ENCODE results near the gene INTS2. TPM values are rescaled to one million over a fixed set of nuclear protein-coding genes. Genes with fewer than 3 reads are reported as not detected.
"Not testable (repeated sequence)": the region's sequence is repeated elsewhere in the genome, so short reads cannot be mapped to it uniquely, and the experiment has no call there.

The INTS2 gene
- total RNA-seq, 2 donors from 2014 or later: 11.8 to 13.2 TPM

DNA sequence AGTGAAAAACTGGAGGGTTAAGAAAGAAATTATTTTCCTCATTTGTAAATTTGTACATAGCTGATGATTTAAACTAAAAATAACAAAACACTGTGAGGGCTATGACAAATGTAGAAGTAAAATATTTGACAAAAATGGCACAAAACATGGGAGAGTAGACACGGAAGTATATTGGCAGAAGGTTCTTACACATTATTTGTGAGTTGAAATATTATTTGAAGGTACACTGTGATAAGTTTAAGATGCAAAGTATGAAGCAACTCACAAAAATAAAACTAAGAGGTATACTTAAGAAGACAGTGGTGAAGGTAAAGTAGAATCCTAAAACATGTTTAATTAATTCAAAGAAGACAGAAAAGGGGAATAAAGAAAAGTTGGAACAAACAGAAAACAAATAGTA, 99.1 kb downstream of the INTS2 start:
- intact Hi-C loops (cut with DNase I): no loop called here
- no peak for DNase-seq (ENCODE audit: low spot score)

DNA sequence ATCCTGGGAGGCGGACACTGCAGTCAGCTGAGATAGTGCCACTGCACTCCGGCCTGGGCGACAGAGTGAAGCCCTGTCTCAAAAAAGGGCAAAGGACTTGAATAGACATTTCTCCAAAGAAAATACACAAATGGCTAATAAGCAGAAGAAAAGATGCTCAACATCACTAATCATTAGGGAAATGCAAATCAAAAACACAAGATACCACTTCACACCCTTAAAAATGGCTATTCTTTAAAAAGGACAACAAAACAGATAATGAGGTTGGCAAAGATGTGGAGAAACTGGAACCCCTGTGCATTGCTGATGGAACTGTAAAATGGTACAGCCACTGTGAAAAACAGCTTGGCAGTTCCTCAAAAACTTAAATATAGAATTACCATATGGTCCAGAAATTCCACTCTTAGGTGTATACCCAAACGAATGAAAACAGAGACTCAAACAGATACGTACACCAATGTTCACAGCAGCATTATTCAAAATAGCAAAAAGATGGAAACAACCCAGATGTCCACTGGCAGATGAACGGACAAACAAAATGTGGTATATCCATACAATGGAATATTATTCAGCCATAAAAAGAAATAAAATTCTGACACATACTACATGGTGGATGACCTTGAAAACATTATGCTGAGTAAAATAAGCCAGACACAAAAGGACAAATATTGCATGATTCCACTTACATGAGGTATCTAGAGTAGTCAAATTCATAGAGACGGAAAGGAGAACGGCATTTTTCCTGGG, 100.0 kb downstream of the INTS2 start:
- DNase-seq (ENCODE audit: low spot score): no peak
- intact Hi-C loops (cut with DNase I): no loop called here

DNA sequence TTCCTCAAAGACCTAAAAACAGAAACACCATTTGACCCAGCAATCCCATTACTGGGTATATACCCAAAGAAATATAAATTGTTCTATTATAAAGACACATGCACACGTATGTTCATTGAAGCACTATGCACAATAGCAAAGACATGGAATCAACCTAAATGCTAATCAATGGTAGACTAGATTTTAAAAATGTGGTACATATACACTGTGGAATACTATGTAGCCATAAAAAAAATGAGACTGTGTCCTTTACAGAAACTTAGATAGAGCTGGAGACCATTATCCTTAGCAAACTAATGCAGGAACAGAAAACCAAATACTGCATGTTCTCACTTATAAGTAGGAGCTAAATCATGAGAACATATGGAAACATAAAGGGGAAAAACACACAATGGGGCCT, 100.9 kb downstream of the INTS2 start:
- DNase-seq (ENCODE audit: low spot score); intact Hi-C loops (cut with DNase I): not testable (repeated sequence)

DNA sequence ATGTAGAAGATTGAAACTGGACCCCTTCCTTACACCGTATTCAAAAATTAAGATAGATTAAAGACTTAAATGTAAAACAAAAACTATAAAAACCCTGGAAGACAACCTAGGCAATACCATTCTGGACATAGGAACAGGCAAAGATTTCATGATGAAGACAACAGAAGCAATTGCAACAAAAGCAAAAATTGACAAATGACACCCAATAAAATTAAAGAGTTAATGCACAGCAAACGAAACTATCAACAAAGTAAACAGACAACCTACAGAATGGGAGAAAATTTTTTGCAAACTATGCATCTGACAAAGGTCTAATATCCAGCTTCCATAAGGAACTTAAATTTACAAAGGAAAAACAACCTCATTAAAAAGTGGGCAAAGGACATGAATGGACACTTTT, 101.6 kb downstream of the INTS2 start:
- intact Hi-C loops (cut with DNase I); DNase-seq (ENCODE audit: low spot score): not testable (repeated sequence)

DNA sequence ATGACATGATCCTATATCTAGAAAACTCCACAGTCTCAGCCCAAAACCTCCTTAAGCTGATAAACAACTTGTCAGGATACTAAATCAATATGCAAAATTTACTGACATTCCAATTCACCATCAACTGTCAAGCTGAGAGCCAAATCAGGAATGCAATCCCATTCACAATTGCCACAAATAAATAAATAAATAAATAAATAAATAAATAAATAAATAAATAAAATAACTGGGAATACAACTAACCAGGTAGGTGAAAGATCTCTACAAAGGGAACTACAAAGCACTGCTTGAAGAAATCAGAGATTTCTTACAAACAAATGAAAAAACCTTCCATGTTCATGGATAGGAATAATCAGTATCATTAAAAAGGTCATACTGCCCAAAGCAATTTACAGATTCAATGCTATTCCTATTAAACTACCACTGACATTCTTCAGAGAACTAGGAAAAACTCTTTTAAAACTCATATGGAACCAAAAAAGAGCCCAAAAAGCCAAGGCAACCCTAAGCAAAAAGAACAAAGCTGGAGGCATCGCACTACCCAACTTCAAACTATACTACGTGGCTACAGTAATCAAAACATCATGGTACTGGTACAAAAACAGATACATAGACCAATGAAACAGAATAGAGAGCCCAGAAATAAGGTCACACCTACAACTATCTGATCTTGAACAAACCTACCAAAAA, 102.2 kb downstream of the INTS2 start:
- intact Hi-C loops (cut with DNase I): no loop called here
- no peak for DNase-seq (ENCODE audit: low spot score)

DNA sequence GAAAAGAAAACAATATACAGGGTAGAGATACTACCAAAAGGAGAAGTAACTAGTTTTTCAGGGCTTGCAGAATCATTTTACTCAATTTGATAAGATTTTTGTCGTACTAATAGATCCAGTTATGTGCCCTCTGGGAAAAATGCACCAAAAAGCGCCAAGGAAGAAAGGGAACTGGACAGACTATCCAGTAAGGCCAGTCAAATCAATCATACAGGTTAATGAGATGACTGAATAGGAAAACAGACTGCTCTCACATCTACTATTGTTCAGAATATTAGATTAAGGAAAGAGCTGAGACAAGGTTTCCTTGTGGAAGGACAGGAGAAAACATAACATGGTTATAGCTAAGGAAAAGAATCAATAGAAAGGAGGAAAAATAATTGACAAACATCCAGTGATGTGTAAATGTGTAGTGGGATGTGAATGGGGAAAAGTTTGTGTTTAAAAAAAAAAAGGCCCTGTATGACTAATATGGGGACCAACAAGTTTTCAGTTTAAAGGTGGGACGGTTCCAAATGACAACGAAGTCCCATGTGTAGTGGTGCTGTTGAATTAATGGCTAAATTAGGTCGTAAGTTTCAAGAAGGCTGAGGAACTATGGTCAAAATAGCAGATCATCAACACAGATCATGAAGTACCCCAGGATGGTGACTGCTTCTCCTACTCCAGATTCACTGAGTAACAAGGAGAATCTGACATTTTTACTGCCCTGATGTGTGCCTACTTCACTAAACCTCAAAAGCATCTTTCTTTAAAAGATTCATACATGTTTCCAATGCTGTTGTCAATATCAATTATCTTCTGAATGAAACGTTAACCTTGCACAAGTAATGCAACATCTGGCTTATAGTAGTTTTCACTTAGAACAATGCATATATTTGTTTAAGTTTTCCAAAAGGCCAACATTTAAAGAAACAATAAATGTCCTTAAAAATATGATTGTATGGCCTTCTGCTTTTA, 105.2 kb downstream of the INTS2 start:
- intact Hi-C loops (cut with DNase I): no loop called here
- DNase-seq (ENCODE audit: low spot score): no peak

DNA sequence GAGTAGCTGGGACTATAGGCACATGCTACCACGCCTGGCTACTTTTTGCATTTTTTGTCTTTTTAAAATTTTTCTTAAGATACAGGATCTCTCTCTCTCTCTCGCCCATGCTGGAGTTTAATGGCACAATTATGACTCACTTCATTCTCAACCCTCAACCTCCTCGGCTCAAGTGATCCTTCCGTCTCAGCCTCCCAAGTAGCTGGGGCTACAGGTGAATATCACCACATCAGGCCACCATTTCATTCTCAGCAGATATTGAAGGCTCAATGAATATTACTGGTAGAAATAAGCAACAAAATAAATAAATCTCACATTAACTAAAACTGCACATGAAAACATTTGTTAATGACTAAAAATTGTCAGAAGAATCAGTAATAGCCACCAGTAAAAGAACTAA, 106.1 kb downstream of the INTS2 start:
- DNase-seq (ENCODE audit: low spot score): no peak
- intact Hi-C loops (cut with DNase I): no loop called here

DNA sequence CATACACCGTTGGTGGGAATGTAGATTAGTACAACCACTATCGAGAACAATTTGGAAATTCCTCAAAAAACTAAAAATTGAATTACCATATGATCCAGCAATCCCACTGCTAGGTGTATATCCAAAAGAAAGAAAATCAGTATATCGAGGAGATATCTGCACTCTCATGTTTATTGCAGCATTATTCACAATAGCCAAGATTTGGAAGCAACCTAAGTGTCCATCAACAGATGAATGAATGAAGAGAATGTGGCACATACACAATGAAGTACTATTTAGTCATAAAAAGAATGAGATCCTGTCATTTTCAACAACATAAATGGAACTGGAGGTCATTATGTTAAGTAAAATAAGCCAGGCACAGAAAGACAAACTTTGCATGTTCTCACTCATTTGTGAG, 108.5 kb downstream of the INTS2 start:
- DNase-seq (ENCODE audit: low spot score); intact Hi-C loops (cut with DNase I): not testable (repeated sequence)

DNA sequence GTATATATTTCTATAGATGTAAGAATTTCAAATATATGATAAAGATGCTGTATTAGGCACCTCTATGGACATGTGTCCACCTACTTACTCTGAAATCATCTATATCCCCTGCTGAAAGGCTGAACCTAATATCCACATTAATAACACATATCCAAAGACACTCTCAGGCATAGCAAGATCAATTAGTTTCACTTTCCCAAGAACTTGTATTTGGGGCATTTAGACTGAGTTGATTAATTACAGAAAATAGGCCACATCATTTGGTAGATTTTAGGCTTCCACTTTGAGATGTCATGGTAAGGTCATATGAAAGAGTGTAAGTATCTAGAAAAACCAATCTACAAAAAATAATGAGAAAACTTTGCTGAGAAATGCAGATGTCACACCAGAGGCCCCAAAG, 109.6 kb downstream of the INTS2 start:
- no peak for DNase-seq (ENCODE audit: low spot score)
- intact Hi-C loops (cut with DNase I): no loop called here

DNA sequence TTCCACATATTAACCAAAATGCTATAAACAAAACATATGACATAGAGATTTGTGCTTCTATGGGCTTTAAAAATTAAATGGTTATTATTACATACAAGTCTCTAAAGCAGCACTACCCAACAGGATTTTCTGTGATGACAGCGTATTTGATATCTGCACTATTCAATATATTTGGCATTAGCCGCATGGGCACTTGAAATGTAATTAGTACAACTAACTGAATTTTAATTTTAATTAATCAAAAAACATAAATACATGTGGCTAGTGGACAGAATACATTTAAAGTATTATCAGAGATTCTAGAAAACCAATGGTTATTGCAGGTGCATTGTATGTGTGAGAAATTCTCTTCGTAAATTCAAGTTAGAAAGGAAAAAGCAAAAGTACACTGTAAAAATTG, 110.3 kb downstream of the INTS2 start:
- intact Hi-C loops (cut with DNase I): no loop called here
- DNase-seq (ENCODE audit: low spot score): no peak

DNA sequence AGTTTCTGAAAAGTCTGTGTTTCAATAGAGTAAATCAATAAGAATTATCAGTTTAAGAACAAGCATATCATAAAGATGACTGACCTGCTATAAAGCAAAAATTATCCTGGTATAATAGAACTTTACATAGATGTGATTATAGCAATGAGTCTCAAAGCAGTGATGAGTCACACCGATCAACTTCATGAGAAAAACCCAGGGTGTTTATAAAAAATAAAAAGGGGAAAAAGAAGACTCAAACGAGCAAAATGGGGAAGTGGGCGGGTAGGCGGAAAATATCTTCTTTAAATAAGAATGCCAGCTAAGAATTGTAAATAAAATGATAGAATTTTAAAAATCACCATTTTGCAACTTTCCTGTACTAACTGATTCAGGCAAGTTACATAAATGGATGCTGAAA, 111.2 kb downstream of the INTS2 start:
- DNase-seq (ENCODE audit: low spot score): no peak
- intact Hi-C loops (cut with DNase I): no loop called here

DNA sequence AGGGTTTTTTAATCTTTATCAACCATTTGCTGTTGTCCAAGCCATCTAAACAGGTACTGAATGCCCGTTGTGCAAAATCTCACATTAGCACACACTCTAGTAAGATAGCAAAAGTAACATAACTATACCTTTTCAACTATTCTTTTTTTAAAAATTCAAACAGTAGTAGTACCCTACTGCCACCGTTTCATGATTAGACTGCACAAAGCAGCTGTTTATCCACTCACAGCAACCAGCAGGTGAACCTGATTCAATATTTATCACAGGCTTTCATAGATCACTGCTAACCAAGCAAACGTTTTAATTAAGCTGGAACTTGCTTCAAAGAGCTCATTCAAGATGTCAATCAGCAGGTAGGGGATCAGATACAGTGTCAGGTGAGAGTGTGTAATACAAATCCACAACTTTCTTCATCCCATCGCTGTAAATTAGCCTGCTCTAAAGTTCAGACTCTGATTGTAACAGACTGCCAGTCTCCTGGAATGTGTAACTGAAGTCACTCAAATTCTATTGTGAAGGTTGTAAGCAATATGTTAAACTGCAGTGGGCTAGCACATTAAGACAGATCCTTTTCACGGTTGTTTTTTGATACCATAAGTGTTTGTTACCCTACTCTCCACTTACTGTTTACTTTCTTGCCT, 111.8 kb downstream of the INTS2 start:
- DNase-seq (ENCODE audit: low spot score): no peak
- intact Hi-C loops (cut with DNase I): no loop called here

Other genes starting within 250 kb of the INTS2 start
- under 1 TPM; 0.43 to 0.69 TPM for gene BRIP1, start 64.5 kb downstream of the INTS2 start, total RNA-seq
- gene MED13, start 137.3 kb upstream of the INTS2 start, total RNA-seq: 10 to 100 TPM; 53.9 to 54.1 TPM

Measured in posterior vena cava (tissue), 2 donors.